NCI-H2107 treated with DMSO at 0.1 percent for 48 hours (cell line): ENCODE data around the gene AVP.

Experiments used
- DNase-seq: peaks from one replicate; lab custom pipeline; 2025; ENCODE audit not compliant: unreplicated experiment; lab: John Stamatoyannopoulos, UW

The AVP gene

GRCh38 chr20:3051385-3052019, 33.0 kb downstream of the AVP start:
- peak; percentile 13 for DNase-seq

GRCh38 chr20:3047486-3048419, 36.8 kb downstream of the AVP start:
- DNase-seq, result no peak

GRCh38 chr20:3046677-3047462, 37.7 kb downstream of the AVP start:
- peak; percentile 85 for DNase-seq

- no peak for DNase-seq
Observed at GRCh38 chr20:3045816-3046676, 38.5 kb downstream of the AVP start, which contains the start of gene MRPS26. Gene MRPS26, plus strand, starts transcription at chr20:3046052. Its CDS starts 17 bp downstream, at chr20:3046069.

- no peak for DNase-seq
Observed at GRCh38 chr20:3045042-3045815, 39.3 kb downstream of the AVP start.

GRCh38 chr20:3044336-3044965, 40.1 kb downstream of the AVP start:
- no peak for DNase-seq

GRCh38 chr20:3043322-3043721, 41.2 kb downstream of the AVP start, which contains the start of gene GNRH2:
Gene GNRH2, plus strand, starts transcription at chr20:3043622. Its CDS starts 793 bp downstream, at chr20:3044415.
- DNase-seq, result no peak

- DNase-seq, result no peak
Observed at GRCh38 chr20:3042625-3043024, 41.9 kb downstream of the AVP start.

- DNase-seq, result no peak
Observed at GRCh38 chr20:3041854-3042409, 42.6 kb downstream of the AVP start.

GRCh38 chr20:3040086-3040485, 44.4 kb downstream of the AVP start:
- DNase-seq, result no peak

- DNase-seq, result no peak
Observed at GRCh38 chr20:3039426-3039825, 45.1 kb downstream of the AVP start.

- DNase-seq, result no peak
Observed at GRCh38 chr20:3038454-3038853, 46.1 kb downstream of the AVP start.

- no peak for DNase-seq
Observed at GRCh38 chr20:3037654-3038053, 46.9 kb downstream of the AVP start.

- DNase-seq, result no peak
Observed at GRCh38 chr20:3032624-3033023, 51.9 kb downstream of the AVP start.
